ENCODE results near the gene DNM3. TPM values are rescaled to one million over a fixed set of nuclear protein-coding genes. Genes with fewer than 3 reads are reported as not detected.

Gene DNM3
- total and polyA plus RNA-seq, 2 donors (not counting 3 experiments of a cell fraction or from before 2014, with no cell fraction given), result 1.4 to 2.5 TPM

DNA sequence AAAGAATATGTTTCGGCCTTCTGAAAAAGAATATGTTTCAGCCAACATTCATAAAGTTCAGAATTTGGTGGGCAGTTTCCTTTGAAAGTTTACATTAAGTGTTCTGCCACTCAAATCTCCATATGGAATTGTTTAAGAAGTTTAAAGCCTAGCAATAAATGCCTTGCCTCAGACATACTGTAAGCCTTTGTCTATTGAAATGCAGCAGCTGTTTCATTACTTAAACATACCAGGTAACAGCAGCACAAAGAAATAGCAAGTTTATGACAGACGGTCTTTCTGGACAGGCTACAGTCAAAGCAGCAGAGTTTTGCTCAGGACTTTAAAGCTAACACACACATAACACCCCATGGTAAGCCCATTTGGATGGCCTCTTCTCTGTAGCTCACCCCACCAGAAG is 540.6 kb downstream of the DNM3 start:
- Histone ChIP-seq H2AFZ (ENCODE audit: low read depth, low read length) (peak overlapping the region; percentile 72), H3K27ac (ENCODE audit: insufficient read depth, low read depth, low read length) (peak overlapping the region; percentile 1), H3K4me3 (replicated peaks in 1 of 3; ENCODE audit: insufficient read depth in 1 of 3, low read depth in 1 of 3, low read length in 3 of 3) (no peak overlapping the region), H3K9me1 (replicated peaks; ENCODE audit: control insufficient read depth, extremely low read depth, insufficient read depth, low read length) (no peaks in the 10 kb centered on the region), H3K4me1 (ENCODE audit: control insufficient read depth, extremely low read depth, insufficient read depth, low read length) (peaks cover 39% of the 10 kb centered on the region), H3K4me2 (ENCODE audit: insufficient read depth, low read length) (peak overlapping the region; percentile 28), H3K9me3 (replicated peaks; ENCODE audit: control insufficient read depth, insufficient read depth, low read length) (no peaks in the 10 kb centered on the region), H3K27me3 (ENCODE audit: control insufficient read depth in 2 of 2, insufficient read depth in 2 of 2, low read length in 2 of 2) (no peaks in the 10 kb centered on the region), H4K20me1 (replicated peaks; ENCODE audit: control insufficient read depth, extremely low read depth, insufficient read depth, low read length) (no peaks in the 10 kb centered on the region), H3K36me3 (ENCODE audit: control insufficient read depth in 2 of 2, extremely low read depth in 1 of 2, insufficient read depth in 2 of 2, low read length in 2 of 2) (no peaks in the 10 kb centered on the region), H3K9ac (replicated peaks; ENCODE audit: extremely low read depth, insufficient read depth, low read length) (no peak overlapping the region), H3K79me2 (ENCODE audit: control insufficient read depth, insufficient read depth, low read length) (no peaks in the 10 kb centered on the region)
- POLR2A ChIA-PET, result no interaction called here
- no peak for TF ChIP-seq EZH2 (IDR thresholded peaks at IDR 0.05; ENCODE audit: borderline replicate concordance, low read depth, low read length, severe bottlenecking)
- no peak for TF ChIP-seq JUN (IDR thresholded peaks at IDR 0.05; ENCODE audit: borderline replicate concordance, insufficient read depth, insufficient read length, low read depth)
- TF ChIP-seq POLR2A (IDR thresholded peaks at IDR 0.05; ENCODE audit: low read depth, low read length), result no peak
- TF ChIP-seq POLR2AphosphoS5 (IDR thresholded peaks at IDR 0.05; ENCODE audit: insufficient read depth, low read depth, low read length), result no peak
- no peak for TF ChIP-seq MYC (IDR thresholded peaks at IDR 0.05; ENCODE audit: low read depth, low read length)
- no TSS peak for BruUV-seq (replicated peaks)
- DNase-seq (ENCODE audit: low read depth, low spot score) (peak; percentile 29), FAIRE-seq (peak; percentile 60)
- dilution Hi-C loops (cut with MboI; ENCODE audit: extremely low pct_ligation_motif_present, low sequenced_read_pairs) (no loop called here), intact Hi-C loops (cut with micrococcal nuclease) (loop anchor here (2.0 kb wide), 1 partner anchor 237 kb away; no protein-coding TSS in a partner anchor)
- CTCF ChIA-PET, result interaction anchor here (0.9 to 1.3 kb wide), 3 partner anchors 18 to 379 kb away, joined by 3 to 4 read pairs (median 4); no protein-coding TSS in a partner anchor

DNA sequence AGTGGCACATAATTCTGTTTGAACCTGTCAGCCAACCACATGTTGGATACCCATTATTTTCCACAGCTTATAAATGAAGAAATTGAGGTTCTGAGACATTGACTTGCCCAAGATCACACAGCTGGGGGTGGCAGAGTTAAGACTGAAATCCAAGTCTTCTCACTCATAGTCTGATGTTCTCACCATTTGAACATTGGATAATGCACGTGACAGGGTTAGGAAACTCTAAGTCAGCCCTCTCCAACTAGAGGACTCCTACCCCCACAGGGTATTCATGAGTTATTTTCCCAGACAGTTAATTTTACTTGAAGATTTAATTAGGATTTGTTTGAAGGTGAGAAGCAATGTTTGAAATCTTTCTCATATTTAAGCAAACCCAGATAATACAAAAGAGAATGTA is 541.1 kb downstream of the DNM3 start:
- H3K4me3 ChIP-seq (replicated peaks in 1 of 3; ENCODE audit: insufficient read depth in 1 of 3, low read depth in 1 of 3, low read length in 3 of 3), result no peak overlapping the region
- no peak overlapping the region for H3K9ac ChIP-seq (replicated peaks; ENCODE audit: extremely low read depth, insufficient read depth, low read length)
- ChIA-PET CTCF (interaction anchor here (0.9 to 1.3 kb wide), 3 partner anchors 17 to 380 kb away, joined by 3 to 4 read pairs (median 4); no protein-coding TSS in a partner anchor), POLR2A (no interaction called here)
- H3K9me3 ChIP-seq (replicated peaks; ENCODE audit: control insufficient read depth, insufficient read depth, low read length), result no peaks in the 10 kb centered on the region
- TF ChIP-seq POLR2A (IDR thresholded peaks at IDR 0.05; ENCODE audit: low read depth, low read length), result no peak
- TF ChIP-seq, protein P1, sequence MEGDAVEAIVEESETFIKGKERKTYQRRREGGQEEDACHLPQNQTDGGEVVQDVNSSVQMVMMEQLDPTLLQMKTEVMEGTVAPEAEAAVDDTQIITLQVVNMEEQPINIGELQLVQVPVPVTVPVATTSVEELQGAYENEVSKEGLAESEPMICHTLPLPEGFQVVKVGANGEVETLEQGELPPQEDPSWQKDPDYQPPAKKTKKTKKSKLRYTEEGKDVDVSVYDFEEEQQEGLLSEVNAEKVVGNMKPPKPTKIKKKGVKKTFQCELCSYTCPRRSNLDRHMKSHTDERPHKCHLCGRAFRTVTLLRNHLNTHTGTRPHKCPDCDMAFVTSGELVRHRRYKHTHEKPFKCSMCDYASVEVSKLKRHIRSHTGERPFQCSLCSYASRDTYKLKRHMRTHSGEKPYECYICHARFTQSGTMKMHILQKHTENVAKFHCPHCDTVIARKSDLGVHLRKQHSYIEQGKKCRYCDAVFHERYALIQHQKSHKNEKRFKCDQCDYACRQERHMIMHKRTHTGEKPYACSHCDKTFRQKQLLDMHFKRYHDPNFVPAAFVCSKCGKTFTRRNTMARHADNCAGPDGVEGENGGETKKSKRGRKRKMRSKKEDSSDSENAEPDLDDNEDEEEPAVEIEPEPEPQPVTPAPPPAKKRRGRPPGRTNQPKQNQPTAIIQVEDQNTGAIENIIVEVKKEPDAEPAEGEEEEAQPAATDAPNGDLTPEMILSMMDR (IDR thresholded peaks at IDR 0.05; ENCODE audit: extremely low read depth in 1 of 2, insufficient read depth in 1 of 2, low read depth in 1 of 2, low read length in 2 of 2), result no peak
- no peak for DNase-seq (ENCODE audit: low read depth, low spot score)
- no peaks in the 10 kb centered on the region for H4K20me1 ChIP-seq (replicated peaks; ENCODE audit: control insufficient read depth, extremely low read depth, insufficient read depth, low read length)
- peaks cover 39% of the 10 kb centered on the region for H3K4me1 ChIP-seq (ENCODE audit: control insufficient read depth, extremely low read depth, insufficient read depth, low read length)
- no peaks in the 10 kb centered on the region for H3K36me3 ChIP-seq (ENCODE audit: control insufficient read depth in 2 of 2, extremely low read depth in 1 of 2, insufficient read depth in 2 of 2, low read length in 2 of 2)
- BruUV-seq (replicated peaks), result no TSS peak
- no peaks in the 10 kb centered on the region for H3K79me2 ChIP-seq (ENCODE audit: control insufficient read depth, insufficient read depth, low read length)
- dilution Hi-C loops (cut with MboI; ENCODE audit: extremely low pct_ligation_motif_present, low sequenced_read_pairs), result no loop called here
- FAIRE-seq, result no peak
- H2AFZ ChIP-seq (ENCODE audit: low read depth, low read length), result peak overlapping the region; percentile 72
- intact Hi-C loops (cut with micrococcal nuclease), result loop anchor here (2.0 kb wide), 1 partner anchor 238 kb away; no protein-coding TSS in a partner anchor
- H3K9me1 ChIP-seq (replicated peaks; ENCODE audit: control insufficient read depth, extremely low read depth, insufficient read depth, low read length), result no peaks in the 10 kb centered on the region
- no peak overlapping the region for H3K27ac ChIP-seq (ENCODE audit: insufficient read depth, low read depth, low read length)
- H3K27me3 ChIP-seq (ENCODE audit: control insufficient read depth in 2 of 2, insufficient read depth in 2 of 2, low read length in 2 of 2), result no peaks in the 10 kb centered on the region
- H3K4me2 ChIP-seq (ENCODE audit: insufficient read depth, low read length), result no peak overlapping the region
